WERI-Rb-1 (cell line): Measurements from ENCODE around the gene RPIA.
"Not testable (repeated sequence)": the region's sequence is repeated elsewhere in the genome, so short reads cannot be mapped to it uniquely, and the experiment has no call there.

Experiments
- DNase-seq: peaks from one replicate; pipeline ENCODE4 v3.0.0-alpha.2; 2020
- H3K27ac ChIP-seq: fragments of 250-450 bp; sonication (Bioruptor Pico); 2 replicates; pipeline ENCODE4 v1.5.1; 2020; ENCODE audit warnings: mild to moderate bottlenecking, moderate library complexity
- H3K27me3 ChIP-seq: fragments of 250-450 bp; sonication (Bioruptor Pico); 2 replicates; pipeline ENCODE4 v1.5.1; 2021; ENCODE audit warnings: mild to moderate bottlenecking, low read depth, moderate library complexity; ENCODE audit not compliant: insufficient read depth, severe bottlenecking
- H3K36me3 ChIP-seq: fragments of 250-450 bp; sonication (Bioruptor Pico); 2 replicates; pipeline ENCODE4 v1.5.1; 2020; ENCODE audit warnings: mild to moderate bottlenecking, moderate library complexity
- H3K4me3 ChIP-seq: 2 replicates; pipeline ENCODE4 v1.5.1; 2011; ENCODE audit warnings: low read depth, mild to moderate bottlenecking, control low read depth, low read length
- H3K9me3 ChIP-seq: fragments of 250-450 bp; sonication (Bioruptor Pico); 2 replicates; pipeline ENCODE4 v1.5.1; 2021; ENCODE audit warnings: mild to moderate bottlenecking, moderate library complexity; ENCODE audit not compliant: severe bottlenecking

The RPIA gene

GRCh38 chr2:88795932-88796331 is 104.5 kb downstream of the RPIA start:
- not testable (repeated sequence) for H3K27me3 ChIP-seq, H3K4me3 ChIP-seq, DNase-seq, H3K9me3 ChIP-seq, H3K36me3 ChIP-seq, H3K27ac ChIP-seq

- not testable (repeated sequence) for H3K36me3 ChIP-seq, H3K27me3 ChIP-seq, H3K9me3 ChIP-seq, DNase-seq, H3K27ac ChIP-seq, H3K4me3 ChIP-seq
These were observed 105.0 kb downstream of the RPIA start for GRCh38 chr2:88796523-88796922.

DNA sequence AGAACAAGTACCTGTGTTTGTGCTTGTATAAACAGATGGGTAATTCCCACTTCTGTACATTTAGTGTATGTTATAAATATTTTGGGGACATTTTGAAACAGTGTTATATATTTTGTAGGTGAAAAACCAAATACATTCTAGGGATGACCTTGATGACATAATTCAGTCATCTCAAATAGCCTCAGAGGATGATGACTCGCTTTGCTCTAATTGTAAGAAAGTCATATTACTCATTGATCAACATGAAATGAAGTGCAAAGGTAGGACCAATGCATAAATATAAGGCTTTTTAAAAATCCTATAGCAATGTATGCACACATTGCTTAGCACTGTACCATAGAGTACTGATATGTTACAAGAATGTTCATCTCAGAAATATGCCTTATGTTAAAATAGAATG is 105.7 kb downstream of the RPIA start:
- not testable (repeated sequence) for DNase-seq, H3K27me3 ChIP-seq, H3K4me3 ChIP-seq, H3K36me3 ChIP-seq, H3K27ac ChIP-seq, H3K9me3 ChIP-seq
